SK-N-SH (cell line): ENCODE measurements around the gene GATC. TPM values are rescaled to one million over a fixed set of nuclear protein-coding genes. Genes with fewer than 3 reads are reported as not detected.

ENCODE experiments used
- CTCF ChIA-PET: fragments of 300-600, 350-600 bp; formaldehyde crosslinking; extraction: SDS; loops from one replicate; lab custom pipeline; 2021; lab: Yijun Ruan, JAX
- POLR2A ChIA-PET: fragments of 350-600 bp; sonication (Branson Sonifier 250); formaldehyde crosslinking; extraction: SDS; loops from one replicate; lab custom pipeline; 2020; ENCODE audit warnings: antibody characterized with exemption, inconsistent platforms; lab: Yijun Ruan, JAX
- DNase-seq: peaks from one replicate; pipeline ENCODE4 v3.0.0; 2012
- H2AFZ ChIP-seq: fragments of 200-600 bp; sonication (generic); 2 replicates; pipeline ENCODE4 v1.8.1; 2016; ENCODE audit warnings: antibody characterized with exemption, mild to moderate bottlenecking, low read depth
- H3F3A ChIP-seq: fragments of 200-600 bp; sonication (generic); replicated peaks from 2 replicates; pipeline ENCODE3; 2016; ENCODE audit warnings: antibody characterized with exemption, mild to moderate bottlenecking; ENCODE audit not compliant: insufficient read depth
- H3K27ac ChIP-seq, 2 experiments: fragments of 200-500 bp in 1 of 2; fragments of 200-600 bp in 1 of 2; sonication (Bioruptor generic) in 1 of 2; sonication (generic), shearing (Covaris generic) in 1 of 2; 2 replicates each; pipeline versions ENCODE4 v1.5.1 to v1.6.1; 2014 to 2016; ENCODE audit warnings: low read depth in 2 of 2, inconsistent platforms in 1 of 2, low read length in 1 of 2, mild to moderate bottlenecking in 1 of 2, mixed read lengths in 1 of 2
- H3K27me3 ChIP-seq: fragments of 200-600 bp; sonication (generic), shearing (Covaris generic); 2 replicates; pipeline ENCODE4 v1.6.1; 2016; ENCODE audit warnings: mixed run types; ENCODE audit not compliant: insufficient read depth
- H3K36me3 ChIP-seq, 2 experiments: fragments of 200-500 bp in 1 of 2; fragments of 200-600 bp in 1 of 2; sonication (Bioruptor generic) in 1 of 2; sonication (generic) in 1 of 2; replicated peaks in 1 of 2; 2 replicates each; pipeline versions ENCODE3 to v1.5.1; 2014 to 2016; ENCODE audit warnings: low read length in 1 of 2, mild to moderate bottlenecking in 1 of 2; ENCODE audit not compliant: insufficient read depth in 2 of 2, control insufficient read depth in 1 of 2
- H3K4me1 ChIP-seq, 2 experiments: fragments of 200-500 bp in 1 of 2; fragments of 200-600 bp in 1 of 2; sonication (Bioruptor generic) in 1 of 2; sonication (generic), shearing (Covaris generic) in 1 of 2; 2 replicates each; pipeline versions ENCODE4 v1.5.1 to v1.6.1; 2014 to 2016; ENCODE audit warnings: low read depth in 1 of 2, low read length in 1 of 2, mixed run types in 1 of 2; ENCODE audit not compliant: insufficient read depth in 2 of 2, control insufficient read depth in 1 of 2
- H3K4me2 ChIP-seq: fragments of 200-600 bp; sonication (generic), shearing (Covaris generic); 2 replicates; pipeline ENCODE4 v1.6.1; 2017; ENCODE audit warnings: mixed run types
- H3K4me3 ChIP-seq, 2 experiments: fragments of 200-500 bp in 1 of 2; fragments of 200-600 bp in 1 of 2; sonication (Bioruptor generic) in 1 of 2; sonication (generic), shearing (Covaris generic) in 1 of 2; 2 replicates each; pipeline versions ENCODE4 v1.5.1 to v1.8.1; 2014 to 2016; ENCODE audit warnings: low read depth in 2 of 2, inconsistent platforms in 1 of 2, low read length in 1 of 2, mild to moderate bottlenecking in 1 of 2, mixed read lengths in 1 of 2, moderate library complexity in 1 of 2
- H3K79me2 ChIP-seq: fragments of 200-600 bp; sonication (generic); 2 replicates; pipeline ENCODE4 v1.8.1; 2017; ENCODE audit warnings: mild to moderate bottlenecking; ENCODE audit not compliant: insufficient read depth
- H3K9ac ChIP-seq: fragments of 200-600 bp; sonication (generic); 2 replicates; pipeline ENCODE4 v1.6.1; 2017; ENCODE audit warnings: mixed run types
- H3K9me2 ChIP-seq: fragments of 200-600 bp; sonication (generic); 2 replicates; pipeline ENCODE4 v1.6.1; 2017; ENCODE audit warnings: mixed run types
- H3K9me3 ChIP-seq: fragments of 200-600 bp; sonication (generic); 2 replicates; pipeline ENCODE4 v1.6.1; 2017; ENCODE audit warnings: mixed run types, mild to moderate bottlenecking, moderate library complexity
- H4K20me1 ChIP-seq: fragments of 200-600 bp; sonication (generic); 2 replicates; pipeline ENCODE4 v1.6.1; 2017; ENCODE audit warnings: mild to moderate bottlenecking, mixed run types; ENCODE audit not compliant: insufficient read depth
- CHD2 ChIP-seq: fragments of 150-350 bp; IDR thresholded peaks from 2 replicates; pipeline ENCODE4 v1.6.1; 2018; ENCODE audit warnings: low read length; ENCODE audit not compliant: partially characterized antibody
- EZH2phosphoT487 ChIP-seq: fragments of 200-600 bp; sonication (generic); IDR thresholded peaks from 2 replicates; pipeline ENCODE4 v1.6.1; 2017; ENCODE audit warnings: low read depth, mixed run types, mild to moderate bottlenecking, antibody characterized with exemption, moderate library complexity, borderline replicate concordance
- FOSL2 ChIP-seq: IDR thresholded peaks from 2 replicates; pipeline ENCODE4 v1.4.0; 2012; ENCODE audit warnings: low read depth, mild to moderate bottlenecking, moderate library complexity, borderline replicate concordance
- FOXM1 ChIP-seq: IDR thresholded peaks from 2 replicates; pipeline ENCODE4 v1.4.0; 2012; ENCODE audit warnings: low read depth, mild to moderate bottlenecking
- GABPA ChIP-seq: IDR thresholded peaks from 2 replicates; pipeline ENCODE4 v1.4.0; 2012; ENCODE audit warnings: low read depth, mild to moderate bottlenecking
- GATA2 ChIP-seq: sonication (generic); formaldehyde crosslinking; IDR thresholded peaks from 2 replicates; pipeline ENCODE4 v1.5.0; 2020; ENCODE audit warnings: mild to moderate bottlenecking, missing genetic modification reagents
- IRF3 ChIP-seq: fragments of 150-350 bp; IDR thresholded peaks from 2 replicates; pipeline ENCODE4 v1.6.1; 2016; ENCODE audit warnings: mild to moderate bottlenecking, low read depth, low read length
- MAX ChIP-seq: IDR thresholded peaks from 2 replicates; pipeline ENCODE4 v1.4.0; 2012; ENCODE audit warnings: low read depth
- MEF2A ChIP-seq: IDR thresholded peaks from 2 replicates; pipeline ENCODE4 v1.4.0; 2012; ENCODE audit warnings: low read depth, borderline replicate concordance
- NRF1 ChIP-seq: IDR thresholded peaks from 2 replicates; pipeline ENCODE4 v1.6.1; 2012; ENCODE audit warnings: low read depth, mild to moderate bottlenecking, low read length
- REST ChIP-seq: IDR thresholded peaks from 2 replicates; pipeline ENCODE4 v1.6.1; 2012; ENCODE audit warnings: mild to moderate bottlenecking, low read depth, low read length, moderate library complexity
- RFX5 ChIP-seq: IDR thresholded peaks from 2 replicates; pipeline ENCODE4 v1.6.1; 2012; ENCODE audit warnings: mild to moderate bottlenecking, improper control_type of control experiment, low read length
- RXRA ChIP-seq: IDR thresholded peaks from 2 replicates; pipeline ENCODE4 v1.4.0; 2012; ENCODE audit warnings: low read depth, mild to moderate bottlenecking, borderline replicate concordance
- SMC3 ChIP-seq: IDR thresholded peaks from 2 replicates; pipeline ENCODE4 v1.6.1; 2012; ENCODE audit warnings: low read depth, low read length, improper control_type of control experiment
- TEAD4 ChIP-seq: IDR thresholded peaks from 2 replicates; pipeline ENCODE4 v1.4.0; 2012; ENCODE audit warnings: mild to moderate bottlenecking, borderline replicate concordance; ENCODE audit not compliant: insufficient read depth
- USF2 ChIP-seq: fragments of 150-350 bp; IDR thresholded peaks from 2 replicates; pipeline ENCODE4 v1.6.1; 2017; ENCODE audit warnings: antibody characterized with exemption, low read length, low read depth, borderline replicate concordance
- ZBTB33 ChIP-seq: IDR thresholded peaks from 2 replicates; pipeline ENCODE4 v1.4.0; 2012; ENCODE audit warnings: low read depth, borderline replicate concordance
- WGBS: methylation state at CpG from one replicate; pipeline ENCODE4 v1.1.6; 2017; ENCODE audit warnings: low lambda C conversion rate; 5-methylcytosine and 5-hydroxymethylcytosine counted together
- polyA plus RNA-seq, 3 experiments: library from polyadenylated mRNA; depleted of rRNA; stranded (reverse); fragments of >200 nt; gene quantifications; 2 replicates each; pipeline ENCODE4 v1.2.3, GENCODE V29; 2012

The GATC gene
- polyA plus RNA-seq, 1 of the 3 experiments (the other 2 are of a cell fraction): 10.6 TPM

GRCh38 chr12:120479458-120479857, 33.2 kb downstream of the GATC start:
- Histone ChIP-seq H3K36me3 (no peaks in the 10 kb centered on the region), H3K27me3 (no peaks in the 10 kb centered on the region), H2AFZ (no peak overlapping the region), H3K4me2 (no peak overlapping the region), H3K9me3 (no peaks in the 10 kb centered on the region)
- WGBS: 93% methylated on average over 1 of the region's 1 CpG
- ChIA-PET CTCF (interaction anchor here (1.2 to 1.4 kb wide), 2 partner anchors 9 to 16 kb away, joined by 3 to 5 read pairs; no protein-coding TSS in a partner anchor), POLR2A (interaction anchor here (1.3 kb wide), 1 partner anchor 16 kb away, joined by 3 read pairs; the partner anchor contains the start of gene DYNLL1)
- TF ChIP-seq GATA2 (no peak), ZBTB33 (no peak), SMC3 (no peak), FOXM1 (no peak), TEAD4 (no peak), IRF3 (no peak), FOSL2 (no peak), NRF1 (no peak), MAX (no peak), RXRA (no peak), CHD2 (no peak), REST (no peak), USF2 (no peak), GABPA (no peak), MEF2A (no peak), EZH2phosphoT487 (no peak), RFX5 (no peak)
- TF ChIP-seq, all 33 proteins: peak for 0
- Histone ChIP-seq H3K9me2 (no peaks in the 10 kb centered on the region), H3K4me1 (peaks cover 0 to 2% of the 10 kb centered on the region in 2 experiments; a peak in 1 of 4 replicates), H3K9ac (no peak overlapping the region), H3K79me2 (no peaks in the 10 kb centered on the region; the same call in 1 of the 2 replicates), H3K27ac (no peak overlapping the region), H3K4me3 (no peak overlapping the region), H3F3A (peaks cover 9% of the 10 kb centered on the region), H4K20me1 (no peaks in the 10 kb centered on the region)
- no peak for DNase-seq
